GM23338 (cell line): ENCODE measurements around the gene DCAF5. TPM values are rescaled to one million over a fixed set of nuclear protein-coding genes. Genes with fewer than 3 reads are reported as not detected.
"Not testable (repeated sequence)": the region's sequence is repeated elsewhere in the genome, so short reads cannot be mapped to it uniquely, and the experiment has no call there.

Source experiments
- ATAC-seq: fragments of 200-7000 bp; cut with Tn5 transposase; 3 replicates; pipeline ENCODE4 v1.9.1; 2020
- DNase-seq: peaks from one replicate; pipeline ENCODE4 v3.0.0-alpha.2; 2015; ENCODE audit warnings: low spot score
- H2AFZ ChIP-seq: fragments of 200-600 bp; sonication (generic); 2 replicates; pipeline ENCODE4 v1.8.0; 2016; ENCODE audit warnings: antibody characterized with exemption, mild to moderate bottlenecking, moderate library complexity
- H3F3A ChIP-seq: fragments of 200-600 bp; sonication (generic); replicated peaks from 2 replicates; pipeline ENCODE4 v1.8.0; 2017; ENCODE audit warnings: antibody characterized with exemption, mixed run types, low read depth
- H3K27ac ChIP-seq: fragments of 200-600 bp; sonication (generic); 2 replicates; pipeline ENCODE4 v1.6.1; 2016; ENCODE audit warnings: low read depth
- H3K27me3 ChIP-seq: fragments of 200-600 bp; sonication (generic); 2 replicates; pipeline ENCODE4 v1.8.0; 2016; ENCODE audit warnings: mild to moderate bottlenecking, mixed run types, moderate library complexity; ENCODE audit not compliant: insufficient read depth
- H3K36me3 ChIP-seq: fragments of 200-600 bp; sonication (generic); 2 replicates; pipeline ENCODE4 v1.8.0; 2016; ENCODE audit warnings: mild to moderate bottlenecking; ENCODE audit not compliant: insufficient read depth
- H3K4me1 ChIP-seq: fragments of 200-600 bp; sonication (generic); 2 replicates; pipeline ENCODE4 v1.8.0; 2016; ENCODE audit warnings: mild to moderate bottlenecking, moderate library complexity; ENCODE audit not compliant: insufficient read depth
- H3K4me2 ChIP-seq: fragments of 200-600 bp; sonication (generic); 2 replicates; pipeline ENCODE4 v1.7.1; 2017; ENCODE audit warnings: mixed run types
- H3K4me3 ChIP-seq: fragments of 200-600 bp; sonication (generic); 2 replicates; pipeline ENCODE4 v1.6.1; 2016; ENCODE audit warnings: mixed run types
- H3K79me2 ChIP-seq: fragments of 200-600 bp; sonication (generic); replicated peaks from 2 replicates; pipeline ENCODE4 v1.8.0; 2017; ENCODE audit warnings: mild to moderate bottlenecking; ENCODE audit not compliant: insufficient read depth
- H3K9me2 ChIP-seq: fragments of 200-600 bp; sonication (generic); 2 replicates; pipeline ENCODE4 v1.8.0; 2017; ENCODE audit not compliant: insufficient read depth
- H4K20me1 ChIP-seq: fragments of 200-600 bp; sonication (generic); replicated peaks from 2 replicates; pipeline ENCODE4 v1.8.0; 2017; ENCODE audit warnings: mild to moderate bottlenecking; ENCODE audit not compliant: insufficient read depth
- H3K27ac Mint-ChIP-seq: 2 replicates; pipeline ENCODE4 v1.8.0; 2020; ENCODE audit warnings: inconsistent platforms, mild to moderate bottlenecking, moderate library complexity, mixed read lengths
- H3K27me3 Mint-ChIP-seq: 3 replicates; pipeline ENCODE4 v1.8.0; 2022; ENCODE audit warnings: low read depth, mild to moderate bottlenecking, moderate library complexity, mixed read lengths, inconsistent platforms; ENCODE audit not compliant: insufficient read depth, poor library complexity
- H3K36me3 Mint-ChIP-seq: 3 replicates; pipeline ENCODE4 v1.8.0; 2021; ENCODE audit warnings: low read depth, mild to moderate bottlenecking, inconsistent platforms, moderate library complexity, mixed read lengths
- H3K4me1 Mint-ChIP-seq: 3 replicates; pipeline ENCODE4 v1.8.0; 2020; ENCODE audit warnings: mild to moderate bottlenecking, inconsistent platforms, mixed read lengths
- H3K4me3 Mint-ChIP-seq: 3 replicates; pipeline ENCODE4 v1.8.0; 2021; ENCODE audit warnings: moderate library complexity, mild to moderate bottlenecking, inconsistent platforms, mixed read lengths
- H3K9me3 Mint-ChIP-seq: 3 replicates; pipeline ENCODE4 v1.8.0; 2020; ENCODE audit warnings: moderate library complexity, mild to moderate bottlenecking, inconsistent platforms, mixed read lengths
- CREB1 ChIP-seq: fragments of 250-450 bp; sonication (Bioruptor Pico); IDR thresholded peaks from 2 replicates; pipeline ENCODE4 v1.5.0; 2020; ENCODE audit warnings: low read depth, mild to moderate bottlenecking, moderate library complexity
- EZH2 ChIP-seq: fragments of 200-600 bp; sonication (generic); IDR thresholded peaks from one replicate; pipeline ENCODE4 v1.8.0; 2017; ENCODE audit warnings: antibody characterized with exemption, mild to moderate bottlenecking, low read depth; ENCODE audit not compliant: unreplicated experiment
- EZH2phosphoT487 ChIP-seq: fragments of 200-600 bp; sonication (generic); IDR thresholded peaks from one replicate; pipeline ENCODE4 v1.8.1; 2018; ENCODE audit warnings: antibody characterized with exemption; ENCODE audit not compliant: unreplicated experiment
- NANOG ChIP-seq: IDR thresholded peaks from 2 replicates; pipeline ENCODE4 v1.6.1; 2016; ENCODE audit warnings: antibody characterized with exemption, borderline replicate concordance
- POLR2AphosphoS5 ChIP-seq: IDR thresholded peaks from 2 replicates; pipeline ENCODE4 v1.6.1; 2016; ENCODE audit warnings: antibody characterized with exemption, low read depth
- STAT1 ChIP-seq: IDR thresholded peaks from one replicate; pipeline ENCODE4 v1.6.1; 2016; ENCODE audit warnings: antibody characterized with exemption; ENCODE audit not compliant: unreplicated experiment
- polyA plus RNA-seq: library from polyadenylated mRNA; unstranded; fragments of >200 nt; fragmentation: Nextera tagmentation; extraction: Ambion mirVana; gene quantifications from 2 replicates; pipeline ENCODE4 v1.2.1, GENCODE V29; 2016
- total RNA-seq: library from RNA; depleted of rRNA; stranded (reverse); fragments of >200 nt; shearing (Covaris generic); gene quantifications from 2 replicates; pipeline ENCODE4 v1.2.3, GENCODE V29; 2014
- TF ChIP-seq, protein P1 (sequence below): fragments of 250-450 bp; sonication (Bioruptor Pico); IDR thresholded peaks from 2 replicates; pipeline ENCODE4 v1.5.0; 2020; ENCODE audit warnings: mild to moderate bottlenecking, moderate library complexity

DCAF5 gene
- total and polyA plus RNA-seq, 2 experiments from 2014 or later = 14.0 to 15.2 TPM

- TF ChIP-seq, protein P1, sequence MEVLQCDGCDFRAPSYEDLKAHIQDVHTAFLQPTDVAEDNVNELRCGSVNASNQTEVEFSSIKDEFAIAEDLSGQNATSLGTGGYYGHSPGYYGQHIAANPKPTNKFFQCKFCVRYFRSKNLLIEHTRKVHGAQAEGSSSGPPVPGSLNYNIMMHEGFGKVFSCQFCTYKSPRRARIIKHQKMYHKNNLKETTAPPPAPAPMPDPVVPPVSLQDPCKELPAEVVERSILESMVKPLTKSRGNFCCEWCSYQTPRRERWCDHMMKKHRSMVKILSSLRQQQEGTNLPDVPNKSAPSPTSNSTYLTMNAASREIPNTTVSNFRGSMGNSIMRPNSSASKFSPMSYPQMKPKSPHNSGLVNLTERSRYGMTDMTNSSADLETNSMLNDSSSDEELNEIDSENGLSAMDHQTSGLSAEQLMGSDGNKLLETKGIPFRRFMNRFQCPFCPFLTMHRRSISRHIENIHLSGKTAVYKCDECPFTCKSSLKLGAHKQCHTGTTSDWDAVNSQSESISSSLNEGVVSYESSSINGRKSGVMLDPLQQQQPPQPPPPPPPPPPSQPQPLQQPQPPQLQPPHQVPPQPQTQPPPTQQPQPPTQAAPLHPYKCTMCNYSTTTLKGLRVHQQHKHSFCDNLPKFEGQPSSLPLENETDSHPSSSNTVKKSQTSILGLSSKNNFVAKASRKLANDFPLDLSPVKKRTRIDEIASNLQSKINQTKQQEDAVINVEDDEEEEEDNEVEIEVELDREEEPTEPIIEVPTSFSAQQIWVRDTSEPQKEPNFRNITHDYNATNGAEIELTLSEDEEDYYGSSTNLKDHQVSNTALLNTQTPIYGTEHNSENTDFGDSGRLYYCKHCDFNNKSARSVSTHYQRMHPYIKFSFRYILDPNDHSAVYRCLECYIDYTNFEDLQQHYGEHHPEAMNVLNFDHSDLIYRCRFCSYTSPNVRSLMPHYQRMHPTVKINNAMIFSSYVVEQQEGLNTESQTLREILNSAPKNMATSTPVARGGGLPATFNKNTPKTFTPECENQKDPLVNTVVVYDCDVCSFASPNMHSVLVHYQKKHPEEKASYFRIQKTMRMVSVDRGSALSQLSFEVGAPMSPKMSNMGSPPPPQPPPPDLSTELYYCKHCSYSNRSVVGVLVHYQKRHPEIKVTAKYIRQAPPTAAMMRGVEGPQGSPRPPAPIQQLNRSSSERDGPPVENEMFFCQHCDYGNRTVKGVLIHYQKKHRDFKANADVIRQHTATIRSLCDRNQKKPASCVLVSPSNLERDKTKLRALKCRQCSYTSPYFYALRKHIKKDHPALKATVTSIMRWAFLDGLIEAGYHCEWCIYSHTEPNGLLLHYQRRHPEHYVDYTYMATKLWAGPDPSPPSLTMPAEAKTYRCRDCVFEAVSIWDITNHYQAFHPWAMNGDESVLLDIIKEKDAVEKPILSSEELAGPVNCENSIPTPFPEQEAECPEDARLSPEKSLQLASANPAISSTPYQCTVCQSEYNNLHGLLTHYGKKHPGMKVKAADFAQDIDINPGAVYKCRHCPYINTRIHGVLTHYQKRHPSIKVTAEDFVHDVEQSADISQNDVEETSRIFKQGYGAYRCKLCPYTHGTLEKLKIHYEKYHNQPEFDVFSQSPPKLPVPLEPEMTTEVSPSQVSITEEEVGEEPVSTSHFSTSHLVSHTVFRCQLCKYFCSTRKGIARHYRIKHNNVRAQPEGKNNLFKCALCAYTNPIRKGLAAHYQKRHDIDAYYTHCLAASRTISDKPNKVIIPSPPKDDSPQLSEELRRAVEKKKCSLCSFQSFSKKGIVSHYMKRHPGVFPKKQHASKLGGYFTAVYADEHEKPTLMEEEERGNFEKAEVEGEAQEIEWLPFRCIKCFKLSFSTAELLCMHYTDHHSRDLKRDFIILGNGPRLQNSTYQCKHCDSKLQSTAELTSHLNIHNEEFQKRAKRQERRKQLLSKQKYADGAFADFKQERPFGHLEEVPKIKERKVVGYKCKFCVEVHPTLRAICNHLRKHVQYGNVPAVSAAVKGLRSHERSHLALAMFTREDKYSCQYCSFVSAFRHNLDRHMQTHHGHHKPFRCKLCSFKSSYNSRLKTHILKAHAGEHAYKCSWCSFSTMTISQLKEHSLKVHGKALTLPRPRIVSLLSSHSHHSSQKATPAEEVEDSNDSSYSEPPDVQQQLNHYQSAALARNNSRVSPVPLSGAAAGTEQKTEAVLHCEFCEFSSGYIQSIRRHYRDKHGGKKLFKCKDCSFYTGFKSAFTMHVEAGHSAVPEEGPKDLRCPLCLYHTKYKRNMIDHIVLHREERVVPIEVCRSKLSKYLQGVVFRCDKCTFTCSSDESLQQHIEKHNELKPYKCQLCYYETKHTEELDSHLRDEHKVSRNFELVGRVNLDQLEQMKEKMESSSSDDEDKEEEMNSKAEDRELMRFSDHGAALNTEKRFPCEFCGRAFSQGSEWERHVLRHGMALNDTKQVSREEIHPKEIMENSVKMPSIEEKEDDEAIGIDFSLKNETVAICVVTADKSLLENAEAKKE (CRISPR knock-in tag) = no peak
- TF ChIP-seq NANOG = no peak
- no peak for TF ChIP-seq CREB1 (CRISPR knock-in tag)
- no peak for TF ChIP-seq EZH2phosphoT487
- no peak for TF ChIP-seq EZH2
- TF ChIP-seq POLR2AphosphoS5 = no peak
- TF ChIP-seq STAT1 = no peak
Observed at GRCh38 chr14:69066396-69067171, 86.3 kb downstream of the DCAF5 start (continued).

DNA sequence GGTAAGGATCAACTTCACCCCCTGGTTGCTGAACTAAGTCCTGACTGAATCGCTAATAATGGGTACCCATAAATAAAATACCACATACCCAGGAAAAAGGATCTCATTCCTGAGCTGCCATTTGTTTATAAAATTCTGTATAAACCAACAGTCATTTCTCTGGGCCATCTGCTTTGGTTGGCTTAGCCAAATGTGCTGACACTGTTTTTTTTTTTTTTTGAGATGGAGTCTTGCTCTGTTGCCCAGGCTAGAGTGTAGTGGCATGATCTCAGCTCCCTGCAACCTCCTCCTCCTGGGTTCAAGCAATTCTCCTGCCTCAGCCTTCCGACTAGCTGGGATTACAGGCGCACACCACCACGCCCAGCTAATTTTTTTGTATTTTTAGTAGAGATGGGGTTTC is 87.0 kb downstream of the DCAF5 start:
- H3K27me3 ChIP-seq, H3K27me3 Mint-ChIP-seq, H3K9me3 Mint-ChIP-seq, H3K4me1 Mint-ChIP-seq, H3K4me3 Mint-ChIP-seq, H3K9me2 ChIP-seq, H3K36me3 ChIP-seq, H3F3A ChIP-seq, H3K27ac ChIP-seq, H3K79me2 ChIP-seq, ATAC-seq, H2AFZ ChIP-seq, H3K36me3 Mint-ChIP-seq, DNase-seq, H3K4me1 ChIP-seq, H4K20me1 ChIP-seq, H3K4me2 ChIP-seq, H3K27ac Mint-ChIP-seq, H3K4me3 ChIP-seq: not testable (repeated sequence)
